H4 (cell line): ENCODE results near the gene ABR. TPM values are rescaled to one million over a fixed set of nuclear protein-coding genes. Genes with fewer than 3 reads are reported as not detected.
"Not testable (repeated sequence)": the region's sequence is repeated elsewhere in the genome, so short reads cannot be mapped to it uniquely, and the experiment has no call there.

Source experiments
- DNase-seq: peaks from one replicate; pipeline ENCODE4 v3.0.0-alpha.2; 2015; ENCODE audit warnings: low spot score
- total RNA-seq: library from RNA; depleted of rRNA; stranded (reverse); fragments of >200 nt; shearing (Covaris generic); gene quantifications from 2 replicates; pipeline ENCODE4 v1.2.3, GENCODE V29; 2014

Gene ABR
- total RNA-seq, 1 experiment from 2014 or later, result 40.0 TPM

DNA sequence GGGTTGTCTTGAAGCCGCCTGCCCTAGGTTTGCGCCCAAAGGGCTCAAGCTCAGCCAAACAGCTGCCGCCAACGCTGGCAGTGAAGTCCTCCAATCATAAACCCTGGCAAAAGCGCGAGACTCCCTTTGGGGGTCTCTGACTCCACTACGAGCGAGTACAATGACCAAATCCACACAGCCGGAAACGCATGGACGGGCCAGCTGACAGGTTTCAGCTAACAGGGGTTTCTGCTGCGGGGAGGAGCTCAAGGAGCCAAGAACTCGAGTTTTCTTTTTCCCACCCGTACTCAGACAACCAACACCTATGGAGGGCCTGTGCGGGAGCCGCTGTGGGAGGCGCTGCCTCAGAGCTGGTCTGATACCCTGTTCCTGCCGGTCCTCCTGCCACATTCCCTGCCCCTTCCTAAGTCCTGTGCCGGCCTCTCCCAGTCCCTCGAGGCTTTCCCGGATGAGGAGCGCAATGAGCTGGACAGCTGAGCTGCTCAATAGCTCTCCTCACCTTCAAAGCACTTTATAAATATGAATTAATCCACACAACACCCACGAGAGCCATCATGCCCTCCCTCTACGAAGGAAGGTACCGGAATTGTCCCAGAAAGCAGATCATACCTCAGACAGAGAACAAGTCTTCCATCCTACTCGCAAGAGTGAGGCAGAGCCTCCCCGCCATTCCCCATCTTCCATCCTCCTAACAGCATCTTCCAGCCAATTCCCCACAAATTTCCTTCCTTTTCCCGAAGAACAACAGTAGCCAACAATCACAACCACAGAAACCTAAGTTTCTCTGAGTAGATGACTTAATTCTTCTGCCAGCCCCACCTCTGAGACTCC, 6.1 kb downstream of the ABR start:
- DNase-seq, result no peak

DNA sequence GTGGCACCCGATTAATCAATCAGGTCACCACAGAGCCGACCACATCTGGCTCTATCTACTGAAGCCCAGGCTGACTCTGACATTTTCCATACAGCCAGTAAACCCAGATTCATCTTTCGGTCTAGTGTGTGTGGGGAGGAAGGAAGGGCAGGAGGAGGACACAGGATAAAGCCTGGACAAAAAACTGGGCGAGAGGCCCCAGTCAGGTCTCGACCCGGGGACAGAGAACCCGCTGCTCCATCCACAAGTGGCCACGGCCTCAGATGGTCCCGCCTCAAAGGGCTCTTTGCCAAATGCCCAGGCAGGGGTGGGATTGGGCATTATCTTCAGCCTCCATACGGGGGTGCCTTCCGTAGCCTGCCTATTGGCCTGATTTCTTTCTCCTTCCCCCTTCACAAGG, 7.8 kb downstream of the ABR start:
- DNase-seq, result no peak

DNA sequence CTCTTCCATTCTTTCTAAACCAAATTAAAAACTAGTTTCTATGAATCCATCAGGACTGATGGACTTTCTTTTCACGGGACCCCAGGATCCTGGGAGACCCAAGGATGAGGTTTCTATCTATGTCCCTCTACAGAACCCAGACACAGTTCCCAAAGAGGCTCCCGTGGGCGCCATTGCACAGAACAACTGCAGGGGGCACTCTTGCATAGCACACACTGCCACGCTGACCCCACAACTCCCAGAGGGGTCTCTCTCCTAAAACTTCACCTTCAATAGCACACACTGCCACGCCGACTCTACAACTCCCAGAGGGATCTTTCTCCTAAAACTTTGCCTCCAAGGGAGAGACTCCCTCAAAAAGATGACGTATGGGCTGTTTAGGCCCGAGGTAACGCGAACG, 9.0 kb downstream of the ABR start:
- DNase-seq, result no peak

DNA sequence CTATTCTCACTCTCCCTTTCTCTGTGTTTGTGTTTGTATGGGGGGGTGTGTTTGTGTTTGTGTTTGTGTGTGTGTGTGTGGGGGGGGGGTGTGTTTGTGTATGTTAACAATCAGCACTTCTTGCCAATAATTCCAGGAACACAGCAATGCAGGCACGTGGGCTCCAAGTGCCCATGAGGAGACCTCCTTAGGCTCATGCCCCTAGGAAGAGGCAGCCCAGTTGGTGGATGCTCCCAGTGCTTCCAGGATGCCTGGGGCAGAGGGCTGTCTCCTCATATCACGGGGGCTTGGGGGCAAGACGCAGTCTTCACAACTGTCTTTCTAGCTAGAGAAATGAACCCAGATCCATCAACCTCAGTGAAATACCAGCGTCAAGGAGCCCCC, 9.9 kb downstream of the ABR start:
- no peak for DNase-seq

DNA sequence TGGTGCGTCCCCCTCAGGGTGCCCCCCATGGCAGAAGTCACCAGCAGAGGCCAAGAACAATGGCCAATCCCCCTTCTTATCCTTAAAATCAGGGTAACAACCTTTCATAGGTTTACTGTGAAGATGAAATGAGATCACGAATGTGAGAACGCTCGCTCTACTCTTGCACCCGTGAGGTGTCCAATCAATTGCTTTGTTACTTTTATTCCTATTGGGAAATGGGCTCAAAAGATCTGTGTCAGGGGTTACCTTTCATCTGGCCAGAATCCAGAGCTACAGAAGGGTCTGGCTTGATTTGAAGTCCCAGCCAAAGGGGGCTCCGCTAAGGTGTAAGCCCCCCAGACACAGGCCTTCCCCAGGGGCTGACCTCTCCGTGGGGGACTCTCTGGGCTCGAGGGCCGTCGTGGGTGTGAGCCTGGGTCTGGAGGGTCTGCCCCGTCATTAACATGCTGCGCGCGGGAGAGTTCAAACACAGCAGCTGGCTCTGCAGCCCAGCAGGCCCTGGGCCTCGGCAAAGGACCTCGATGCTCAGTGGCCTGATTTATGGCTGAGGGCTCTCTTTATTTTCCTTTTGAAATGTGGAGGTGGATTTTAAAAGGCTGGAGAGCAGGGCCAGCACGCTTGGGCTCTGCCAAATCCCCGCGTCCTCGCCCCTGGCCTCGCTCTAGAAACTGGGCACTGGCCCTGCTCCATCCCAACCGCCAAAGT, 10.4 kb downstream of the ABR start:
- no peak for DNase-seq

DNA sequence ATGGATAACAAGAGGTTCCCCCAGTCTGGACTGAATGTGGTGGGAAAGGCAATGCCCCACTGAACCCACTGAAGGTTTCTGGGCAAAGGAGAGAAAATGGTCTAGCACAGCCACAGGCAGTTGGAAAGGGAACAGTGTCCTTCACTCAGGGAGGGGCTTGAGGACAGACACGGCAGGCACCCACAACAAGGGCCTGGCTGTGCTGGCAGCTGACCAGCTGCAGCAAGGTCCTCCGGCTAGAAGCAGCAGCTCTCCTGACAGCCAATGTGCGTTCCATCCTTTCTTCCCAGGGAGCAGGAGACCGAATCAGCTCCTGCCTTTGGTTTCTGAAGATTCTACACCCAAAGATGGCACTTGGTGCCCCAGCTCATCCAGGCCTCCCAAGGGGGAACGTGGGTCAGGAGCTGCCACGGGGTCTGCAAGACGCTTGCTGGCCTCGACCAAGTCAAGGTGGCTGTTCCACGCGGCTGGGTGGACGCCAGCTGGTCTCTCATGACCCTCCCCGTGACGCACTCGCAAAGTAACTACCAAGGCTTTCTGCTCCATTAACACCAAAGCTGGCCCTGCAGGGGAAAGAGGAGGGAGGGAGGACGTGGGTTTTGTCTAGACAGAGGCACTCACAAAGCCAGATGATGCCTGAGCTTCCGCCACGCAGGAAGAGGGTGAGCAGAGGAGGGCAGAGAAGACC, 11.1 kb downstream of the ABR start:
- no peak for DNase-seq

DNA sequence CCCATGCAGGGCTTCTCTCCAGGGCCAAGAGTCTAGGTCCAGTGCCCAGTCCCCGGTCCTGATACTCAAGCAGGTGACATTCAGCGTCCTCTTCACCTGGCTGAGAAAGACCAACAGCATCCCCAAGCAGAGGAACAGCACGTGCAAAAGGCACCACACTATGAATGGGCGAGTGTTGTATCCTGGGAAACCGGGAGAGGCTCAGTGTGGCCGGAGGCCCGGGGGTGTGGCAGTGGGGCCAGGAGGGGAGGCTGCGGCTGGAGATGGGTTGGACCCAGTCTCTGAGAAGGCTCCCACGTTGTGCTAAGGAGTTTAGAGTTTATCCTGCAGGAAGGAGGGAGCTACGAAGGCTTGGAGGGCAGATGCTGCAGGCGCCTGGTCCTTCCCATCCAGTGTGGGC, 13.5 kb downstream of the ABR start:
- DNase-seq, result no peak

DNA sequence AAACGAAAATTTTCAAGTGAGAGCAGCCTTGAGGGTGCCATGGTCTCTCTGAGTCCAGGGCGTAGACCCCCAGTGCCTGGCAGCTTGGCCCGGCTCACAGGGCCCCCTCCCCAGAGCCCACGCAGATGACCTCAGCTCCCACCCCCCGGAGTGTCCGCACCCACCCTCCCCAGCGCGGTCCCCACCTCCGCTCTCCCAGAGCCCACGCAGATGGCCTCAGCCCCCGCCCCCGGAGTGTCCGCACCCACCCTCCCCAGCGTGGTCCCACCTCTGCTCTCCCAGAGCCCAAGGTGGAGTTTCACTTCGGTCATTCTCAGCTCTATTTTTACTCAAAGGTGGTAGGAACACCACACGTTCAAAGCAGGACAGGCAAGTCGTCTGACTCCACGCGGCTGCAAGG, 13.9 kb downstream of the ABR start:
- DNase-seq, result no peak

DNA sequence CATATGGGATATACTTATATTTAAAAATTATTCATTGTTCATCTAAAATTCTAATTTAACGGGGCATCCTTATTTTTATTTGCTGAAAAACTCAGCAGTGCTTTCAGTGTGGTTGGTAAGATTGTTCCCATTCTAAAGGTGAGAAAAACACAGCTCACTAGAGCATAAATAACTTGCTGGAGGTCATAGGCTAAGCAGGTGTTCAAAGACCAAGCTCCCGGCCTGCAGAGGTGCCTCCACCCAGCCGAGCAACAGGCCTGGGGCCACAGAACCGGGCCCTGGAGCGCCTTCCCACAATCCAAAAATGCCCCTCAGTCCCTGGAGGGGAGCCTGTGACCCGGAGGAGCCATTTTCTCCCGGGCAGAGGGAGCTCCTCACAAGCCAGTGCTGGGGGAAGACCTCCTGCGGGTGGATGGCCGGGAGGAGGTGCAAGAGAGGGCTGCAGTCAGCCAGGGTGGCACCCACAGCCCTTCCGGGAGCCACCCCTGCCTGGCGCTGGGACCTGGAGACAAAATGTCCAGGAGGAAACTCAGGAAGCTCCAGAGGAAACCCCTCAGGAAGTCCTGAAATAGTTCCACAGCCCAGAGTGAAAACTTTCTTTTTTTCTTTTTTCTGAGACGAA, 14.7 kb downstream of the ABR start:
- no peak for DNase-seq

DNA sequence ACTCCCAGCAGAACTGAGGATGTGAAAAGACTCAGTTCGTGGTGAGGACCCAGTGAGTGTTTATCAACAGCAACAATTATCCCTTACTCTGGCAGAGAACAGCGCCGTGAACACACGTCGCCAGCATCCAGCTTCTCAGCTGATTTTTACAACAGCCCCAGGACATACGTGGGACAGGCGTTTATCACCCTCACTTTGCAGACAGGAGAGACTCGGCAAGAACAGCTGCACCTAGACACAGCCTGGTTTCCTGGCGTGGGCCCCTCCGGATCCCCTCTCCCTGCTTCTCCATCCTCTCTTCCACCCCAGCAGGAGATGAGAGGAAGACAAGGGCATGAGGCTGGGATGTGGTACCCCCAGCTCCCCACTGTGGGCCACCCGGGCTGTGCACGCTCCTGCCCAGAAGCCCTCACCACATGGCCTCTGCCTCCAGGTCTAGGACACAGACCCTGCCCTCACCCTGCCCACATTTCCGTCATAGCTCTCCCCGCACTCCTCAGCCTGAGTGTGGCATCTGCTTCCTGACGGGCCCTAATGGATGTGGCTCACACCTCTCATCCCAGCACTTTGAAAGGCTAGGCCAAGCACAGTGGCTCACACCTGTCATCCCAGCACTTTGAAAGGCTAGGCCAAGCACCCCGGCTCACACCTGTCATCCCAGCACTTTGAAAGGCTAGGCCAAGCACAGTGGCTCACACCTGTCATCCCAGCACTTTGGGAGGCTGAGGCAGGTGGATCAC, 17.5 kb downstream of the ABR start:
- DNase-seq, result no peak

DNA sequence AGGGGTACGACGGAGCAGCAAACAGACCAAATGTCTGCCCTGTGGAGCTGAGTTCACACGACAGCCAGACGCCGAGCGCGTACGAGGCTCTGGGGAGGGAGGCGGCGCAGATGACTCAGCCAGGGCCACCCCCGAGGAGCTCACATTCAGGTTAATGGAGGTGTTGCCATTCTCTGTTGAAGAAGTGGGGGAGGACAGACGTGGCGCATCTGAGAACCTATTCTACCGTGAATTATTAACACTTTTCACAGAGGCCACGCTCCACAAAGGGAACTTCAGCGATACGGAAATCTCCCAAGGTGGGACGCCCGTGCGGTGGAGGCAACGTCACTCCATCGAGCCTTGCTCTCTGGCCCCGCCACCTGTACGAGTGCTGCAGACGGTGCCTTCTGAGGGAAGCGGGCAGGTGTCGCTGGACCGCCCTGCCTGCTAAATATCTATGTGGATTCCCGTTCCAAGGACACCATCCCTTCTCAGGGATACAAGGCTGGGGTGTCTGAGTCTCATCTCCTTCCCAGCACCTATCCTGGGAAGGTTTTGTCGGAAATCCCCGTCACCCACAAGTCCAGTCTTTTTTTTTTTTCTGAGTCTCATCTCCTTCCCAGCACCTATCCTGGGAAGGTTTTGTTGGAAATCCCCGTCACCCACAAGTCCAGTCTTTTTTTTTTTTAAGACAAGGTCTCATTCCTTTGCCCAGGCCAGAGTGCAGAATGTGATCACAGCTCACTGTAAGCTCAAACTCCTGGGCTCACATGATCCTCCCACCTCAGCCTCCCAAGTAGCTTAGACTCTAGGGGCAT, 19.0 kb downstream of the ABR start:
- no peak for DNase-seq

DNA sequence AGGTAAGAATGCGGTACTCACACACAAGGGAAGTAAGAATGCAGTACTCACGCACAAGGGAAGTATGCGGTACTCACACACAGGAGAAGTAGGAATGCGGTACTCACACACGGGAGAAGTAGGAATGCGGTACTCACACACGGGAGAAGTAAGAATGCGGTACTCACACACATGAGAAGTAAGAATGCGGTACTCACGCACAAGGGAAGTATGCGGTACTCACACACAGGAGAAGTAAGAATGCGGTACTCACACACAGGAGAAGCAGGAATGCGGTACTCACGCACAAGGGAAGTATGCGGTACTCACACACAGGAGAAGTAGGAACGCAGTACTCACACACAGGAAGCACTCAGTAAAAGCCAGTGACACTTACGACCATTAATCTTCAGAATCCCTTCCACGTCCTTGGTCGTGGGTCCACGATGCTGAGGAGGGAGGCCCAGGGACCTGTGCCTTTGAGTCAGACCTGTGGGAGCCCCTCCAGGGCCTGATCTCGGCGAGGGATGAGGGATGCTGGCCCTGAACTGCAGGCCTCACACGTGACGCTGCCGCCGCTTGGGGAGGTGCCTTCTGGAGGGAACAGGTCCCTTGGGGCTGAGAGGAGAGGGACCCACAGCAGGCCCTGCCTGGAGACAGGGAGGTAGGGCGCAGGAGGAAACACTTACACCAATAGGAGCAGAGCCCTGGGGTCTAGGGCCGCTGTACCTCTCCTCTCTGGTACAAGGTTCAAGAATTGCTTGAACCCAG, 20.2 kb downstream of the ABR start:
- no peak for DNase-seq

DNA sequence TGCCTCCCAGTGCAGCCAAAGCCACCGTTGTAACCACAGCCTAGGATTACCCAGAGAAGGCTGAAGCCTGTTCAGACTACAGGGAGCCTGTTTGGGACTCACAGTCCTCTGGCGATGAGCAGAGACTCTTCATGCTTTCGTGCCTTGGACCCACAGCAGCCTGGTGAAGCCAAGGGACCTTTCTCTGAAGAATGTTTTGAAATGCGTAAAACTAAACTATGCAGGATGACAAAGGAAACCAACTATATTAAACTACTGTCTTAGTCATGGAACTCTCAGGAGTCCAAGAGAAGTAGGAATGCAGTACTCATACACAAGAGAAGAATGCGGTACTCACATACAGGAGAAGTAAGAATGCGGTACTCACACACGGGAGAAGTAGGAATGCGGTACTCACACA, 20.9 kb downstream of the ABR start:
- no peak for DNase-seq

DNA sequence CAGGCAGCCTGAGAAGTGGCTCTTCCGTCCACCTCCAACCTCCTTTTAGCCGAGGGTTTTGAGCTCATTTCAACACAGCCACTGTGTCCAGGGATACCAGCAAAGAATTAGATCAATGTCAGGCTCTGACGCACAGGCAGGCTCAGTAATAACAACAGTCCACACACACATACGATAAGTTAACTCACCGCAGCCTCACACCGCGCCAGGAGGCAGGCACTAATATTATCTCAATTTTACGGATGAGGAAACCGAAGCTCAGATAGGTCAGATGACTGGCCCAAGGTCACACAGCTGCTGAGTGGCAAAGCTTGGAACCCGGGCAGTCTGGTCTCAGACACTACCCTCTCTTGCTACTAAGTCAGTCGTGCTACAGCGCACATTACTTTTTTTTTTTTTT, 22.9 kb downstream of the ABR start:
- DNase-seq, result no peak

DNA sequence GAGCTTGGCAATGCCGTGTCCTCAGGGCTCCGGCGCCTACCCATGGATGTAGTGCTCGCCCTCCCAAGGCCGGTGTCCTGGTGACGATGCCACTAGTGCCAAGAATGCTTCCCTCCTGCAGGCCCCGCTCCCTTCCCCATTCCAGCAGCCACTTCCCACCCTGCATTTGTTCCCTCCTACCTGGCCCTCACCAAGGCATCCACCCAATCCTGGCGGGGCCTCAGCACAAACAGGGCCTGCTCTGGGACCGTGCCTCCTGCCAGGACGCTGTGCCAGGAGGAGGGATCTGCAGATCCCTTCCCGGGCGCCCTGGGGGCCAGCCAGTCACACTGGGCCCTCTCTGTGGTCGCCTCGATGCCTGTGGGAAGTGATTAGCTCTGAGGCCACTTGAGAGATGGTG, 25.1 kb downstream of the ABR start:
- no peak for DNase-seq

DNA sequence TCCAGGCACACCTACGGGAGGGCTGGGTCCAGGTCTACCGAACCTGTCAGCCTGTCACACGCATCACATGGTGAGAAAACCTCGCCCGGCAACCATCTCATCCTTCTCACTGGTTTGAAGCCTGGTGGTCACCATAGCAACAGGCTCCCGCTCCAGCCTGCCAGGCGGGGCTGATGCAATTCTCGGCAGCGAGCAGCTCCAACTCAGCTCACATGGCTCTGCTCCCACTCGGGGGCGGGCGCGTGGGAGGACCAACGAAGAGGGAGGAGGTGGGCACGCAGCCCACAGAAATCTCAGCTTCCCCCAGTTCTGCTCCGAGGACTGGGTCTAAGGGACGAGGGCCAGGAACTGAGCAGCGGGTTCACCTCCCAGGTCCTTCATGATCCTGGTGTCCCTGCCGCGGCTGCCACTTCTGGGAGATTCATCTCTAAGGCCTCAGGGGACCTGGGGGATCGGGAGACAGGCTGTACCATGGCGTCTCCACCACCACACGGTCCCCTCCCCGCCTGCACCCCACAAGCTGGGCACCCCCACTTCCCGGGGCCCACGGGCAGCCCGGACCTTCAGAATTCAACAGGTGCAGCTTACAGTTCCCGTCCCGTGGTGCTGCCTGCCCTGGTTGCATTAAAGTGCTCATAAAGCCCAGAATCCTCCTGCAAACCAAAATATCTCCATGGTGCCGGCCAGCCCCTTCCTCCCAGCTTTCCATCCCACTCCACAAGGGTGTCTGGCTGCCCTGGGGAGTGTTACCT, 25.8 kb downstream of the ABR start:
- peak; percentile 74 for DNase-seq

DNA sequence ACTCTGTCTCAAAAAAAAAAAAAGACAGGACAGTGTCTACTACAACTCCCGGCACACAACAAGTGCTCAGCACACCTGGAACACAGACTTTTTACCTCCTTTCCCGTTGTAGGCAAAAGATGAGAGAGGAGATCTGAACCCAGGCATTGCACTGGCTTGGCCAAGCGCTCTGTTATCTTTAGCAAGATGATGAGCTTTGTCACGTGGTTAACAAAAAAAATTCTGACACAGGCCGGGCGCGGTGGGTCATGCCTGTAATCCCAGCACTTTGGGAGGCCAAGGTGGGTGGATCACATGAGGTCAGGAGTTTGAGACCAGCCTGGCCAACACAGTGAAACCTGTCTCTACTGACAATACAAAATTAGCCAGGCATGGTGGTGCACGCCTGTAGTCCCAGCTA, 27.2 kb downstream of the ABR start:
- DNase-seq, result not testable (repeated sequence)

DNA sequence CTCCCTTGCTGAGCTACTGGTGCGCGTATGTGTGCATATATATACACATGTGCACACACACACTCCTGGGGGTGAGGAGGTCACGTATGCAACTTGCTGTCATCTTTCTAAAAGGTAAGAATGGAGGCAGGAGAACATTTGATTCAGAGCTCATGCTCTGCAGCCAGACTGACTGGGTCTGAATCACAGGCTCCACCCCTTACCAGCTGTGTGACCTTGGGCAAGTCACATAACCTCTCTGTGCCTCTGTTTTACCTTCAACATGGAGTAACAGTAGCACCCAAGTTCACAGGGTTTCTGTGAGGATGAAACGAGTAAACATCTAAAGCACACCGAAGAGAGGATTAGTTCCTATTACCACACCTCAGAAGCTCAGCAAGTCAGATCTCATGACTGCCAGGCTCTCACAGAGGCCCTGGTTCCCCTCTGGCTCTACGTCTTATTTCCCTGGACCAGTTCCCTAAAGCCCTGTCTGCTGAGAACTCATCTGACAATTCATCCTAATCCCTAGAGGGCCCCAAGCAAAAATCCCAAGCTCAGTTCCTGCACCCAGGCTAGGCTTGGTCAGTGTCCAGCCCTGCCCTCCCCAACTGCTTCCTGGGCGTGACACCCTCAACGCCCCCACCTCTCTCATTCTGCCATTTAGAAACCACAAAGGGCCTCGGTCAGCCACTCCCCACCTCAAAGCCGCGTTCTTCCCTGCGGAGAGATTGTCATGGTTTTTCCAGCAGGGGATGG, 28.7 kb downstream of the ABR start:
- DNase-seq, result peak; percentile 37

DNA sequence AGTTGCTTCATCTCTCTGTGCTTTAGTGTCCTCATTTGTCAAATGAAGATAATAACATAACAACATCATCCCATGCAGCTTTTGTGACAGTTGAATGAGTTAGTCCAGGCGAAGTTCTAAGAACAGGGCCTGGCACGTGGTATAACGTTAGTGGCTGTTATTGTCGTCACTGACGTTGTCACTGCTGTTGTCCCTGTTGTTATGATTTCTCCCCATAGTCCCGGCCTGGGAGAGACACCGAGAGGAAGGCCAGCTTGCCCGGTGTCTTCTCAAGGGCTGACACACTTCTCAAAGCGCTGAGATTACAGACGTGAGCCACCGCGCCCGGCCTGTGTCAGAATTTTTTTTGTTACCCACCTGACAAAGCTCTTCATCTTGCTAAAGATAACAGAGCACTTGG, 29.9 kb downstream of the ABR start:
- DNase-seq, result no peak
